ENCODE measurements around the gene CHID1. TPM values are rescaled to one million over a fixed set of nuclear protein-coding genes. Genes with fewer than 3 reads are reported as not detected.

Gene CHID1
- total RNA-seq, 1 donor from 2014 or later = 72.9 TPM

DNA sequence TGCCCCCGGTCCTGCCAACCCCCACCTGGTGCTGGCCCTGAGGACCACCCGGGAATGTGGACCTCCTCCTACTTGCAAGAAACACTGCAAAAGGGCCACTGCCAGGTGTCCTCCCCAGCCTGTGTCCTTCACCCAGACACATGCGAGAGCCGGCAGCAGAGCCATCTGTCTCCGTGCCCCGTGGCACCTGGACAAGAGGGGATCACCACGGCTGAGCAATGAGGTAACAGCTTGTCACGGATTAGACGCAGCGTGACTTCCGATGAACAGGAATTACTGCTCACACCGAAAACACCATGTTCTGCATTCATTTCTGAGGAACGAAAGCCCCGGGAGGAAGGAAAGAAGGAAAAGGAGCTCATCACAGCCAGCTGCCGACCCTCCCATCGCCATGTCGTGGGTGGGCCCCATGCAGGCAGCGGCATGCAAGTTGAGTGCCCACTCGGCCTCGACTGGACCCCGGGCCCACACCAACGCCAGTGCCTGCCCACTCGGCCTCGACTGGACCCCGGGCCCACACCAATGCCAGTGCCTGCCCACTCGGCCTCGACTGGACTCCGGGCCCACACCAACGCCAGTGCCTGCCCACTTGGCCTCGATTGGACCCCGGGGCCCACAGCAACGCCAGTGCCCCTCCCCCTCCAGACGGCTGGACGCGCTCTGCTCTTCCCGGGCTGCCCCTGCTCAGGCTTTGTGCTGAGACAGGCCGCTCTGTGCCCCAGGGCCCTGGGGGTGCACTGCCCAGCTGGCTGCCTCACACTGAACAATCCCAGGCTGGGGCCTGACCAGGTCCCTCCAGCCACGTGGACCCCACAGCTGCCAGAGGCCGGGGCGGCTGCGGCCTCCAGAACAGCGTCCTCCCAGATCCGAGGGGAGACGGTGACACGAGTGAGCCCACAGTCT is 22.0 kb downstream of the CHID1 start:
- Histone ChIP-seq H3K4me3 (no peak overlapping the region), H3K9me3 (no peaks in the 10 kb centered on the region), H3K27me3 (no peaks in the 10 kb centered on the region), H3K36me3 (no peaks in the 10 kb centered on the region), H3K27ac (no peak overlapping the region), H3K4me1 (no peaks in the 10 kb centered on the region)
- intact Hi-C loops (cut with DNase I) = no loop called here
- DNase-seq (ENCODE audit: extremely low spot score in 2 of 2) = no peak
- TF ChIP-seq CTCF (IDR thresholded peaks at IDR 0.05) (no peak), POLR2AphosphoS5 (IDR thresholded peaks at IDR 0.05; ENCODE audit: insufficient read depth in 1 of 2, low read depth in 1 of 2) (no peak), POLR2A (IDR thresholded peaks at IDR 0.05) (no peak)

DNA sequence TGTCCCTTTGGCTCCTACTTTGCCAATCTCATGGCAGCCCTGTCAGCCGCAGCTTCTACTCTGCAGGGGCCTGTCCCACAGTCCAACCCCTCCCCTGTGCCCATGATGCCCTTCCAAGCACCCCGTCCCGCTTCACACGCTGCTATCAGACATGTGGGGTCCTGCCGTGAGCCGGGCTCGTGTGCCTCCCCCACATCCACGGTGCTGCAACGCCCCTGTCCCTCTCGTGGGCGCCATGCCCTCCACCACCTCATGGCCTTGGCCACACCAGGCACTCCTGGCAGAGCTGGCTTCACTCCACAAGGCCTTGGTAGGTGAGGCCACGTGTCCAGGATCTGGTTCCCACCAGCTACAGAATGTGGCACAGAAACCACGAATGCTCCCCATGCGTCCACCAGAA is 23.0 kb downstream of the CHID1 start:
- Histone ChIP-seq H3K27me3 (no peaks in the 10 kb centered on the region), H3K9me3 (no peaks in the 10 kb centered on the region), H3K4me1 (no peaks in the 10 kb centered on the region), H3K27ac (no peak overlapping the region), H3K4me3 (no peak overlapping the region), H3K36me3 (no peaks in the 10 kb centered on the region)
- no peak for TF ChIP-seq CTCF (IDR thresholded peaks at IDR 0.05)
- TF ChIP-seq POLR2AphosphoS5 (IDR thresholded peaks at IDR 0.05; ENCODE audit: insufficient read depth in 1 of 2, low read depth in 1 of 2) = no peak
- no peak for TF ChIP-seq POLR2A (IDR thresholded peaks at IDR 0.05)
- intact Hi-C loops (cut with DNase I) = no loop called here
- DNase-seq (ENCODE audit: extremely low spot score in 2 of 2) = no peak

DNA sequence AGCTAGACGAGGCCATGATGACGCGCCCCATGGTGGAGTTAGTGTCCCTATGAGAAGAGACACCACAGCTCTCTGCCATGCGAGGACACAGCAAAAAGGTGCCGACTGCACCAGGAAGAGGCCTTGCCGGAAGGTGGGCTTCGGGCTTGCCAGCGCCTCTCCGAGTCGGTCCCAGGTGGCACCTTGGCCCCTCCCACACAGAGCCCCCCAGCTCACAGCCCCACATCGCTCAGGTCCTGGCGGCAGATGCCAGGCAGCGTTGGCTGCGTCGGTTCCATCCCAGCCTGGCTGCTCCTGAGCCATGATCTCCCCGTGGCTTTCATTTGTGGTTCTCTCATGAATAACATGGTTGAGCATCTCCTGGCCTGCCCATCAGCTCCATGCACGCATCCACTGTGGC is 24.0 kb downstream of the CHID1 start:
- Histone ChIP-seq H3K27me3 (no peaks in the 10 kb centered on the region), H3K4me3 (no peak overlapping the region), H3K4me1 (no peaks in the 10 kb centered on the region), H3K9me3 (no peaks in the 10 kb centered on the region), H3K36me3 (no peaks in the 10 kb centered on the region), H3K27ac (no peak overlapping the region)
- intact Hi-C loops (cut with DNase I) = no loop called here
- no peak for DNase-seq (ENCODE audit: extremely low spot score in 2 of 2)
- TF ChIP-seq CTCF (IDR thresholded peaks at IDR 0.05) = no peak
- TF ChIP-seq POLR2AphosphoS5 (IDR thresholded peaks at IDR 0.05; ENCODE audit: insufficient read depth in 1 of 2, low read depth in 1 of 2) = no peak
- no peak for TF ChIP-seq POLR2A (IDR thresholded peaks at IDR 0.05)

GRCh38 chr11:884578-885070 is 26.0 kb downstream of the CHID1 start:
- no peaks in the 10 kb centered on the region for H3K36me3 ChIP-seq
- no peak for DNase-seq (ENCODE audit: extremely low spot score in 2 of 2)

More at GRCh38 chr11:884578-885070, 26.0 kb downstream of the CHID1 start:
- intact Hi-C loops (cut with DNase I) = no loop called here
- no peaks in the 10 kb centered on the region for H3K27me3 ChIP-seq
- H3K9me3 ChIP-seq = no peaks in the 10 kb centered on the region
- no peaks in the 10 kb centered on the region for H3K4me1 ChIP-seq
- H3K27ac ChIP-seq = no peak overlapping the region
- TF ChIP-seq POLR2A (IDR thresholded peaks at IDR 0.05) = no peak
- no peak for TF ChIP-seq POLR2AphosphoS5 (IDR thresholded peaks at IDR 0.05; ENCODE audit: insufficient read depth in 1 of 2, low read depth in 1 of 2)
- no peak for TF ChIP-seq CTCF (IDR thresholded peaks at IDR 0.05)
- H3K4me3 ChIP-seq = no peak overlapping the region
